HCT116 (cell line): ENCODE data around the gene CPNE8. TPM values are rescaled to one million over a fixed set of nuclear protein-coding genes. Genes with fewer than 3 reads are reported as not detected.

Experiments
- ATAC-seq: fragments of 200-7000 bp; cut with Tn5 transposase; 2 replicates; pipeline ENCODE4 v1.9.1; 2020; ENCODE audit warnings: mild to moderate bottlenecking, moderate library complexity
- BruUV-seq: library from RNA; stranded (reverse); fragments of 400-500 nt; replicated peaks from 2 replicates; lab custom pipeline; 2021; lab: Mats Ljungman, UMichigan
- CTCF ChIA-PET: fragments of 300-600 bp; sonication (Branson Sonifier 250); formaldehyde crosslinking; loops from one replicate; lab custom pipeline; 2021; ENCODE audit warnings: antibody characterized with exemption; lab: Charles Lee
- POLR2A ChIA-PET: fragments of 300-600, 350-600 bp; sonication (Branson Sonifier 250); formaldehyde crosslinking; loops from one replicate; lab custom pipeline; 2021; ENCODE audit warnings: antibody characterized with exemption; lab: Charles Lee
- RAD21 ChIA-PET, 2 experiments: fragments of 300-600 bp; sonication (Branson Sonifier 250); formaldehyde crosslinking; loops; one replicate each; lab custom pipeline; 2023; ENCODE audit warnings: low total read pairs in 2 of 2; ENCODE audit not compliant: uncharacterized antibody in 2 of 2, unreplicated experiment in 2 of 2, low non-redundant PET in 1 of 2; lab: Charles Lee
- DNase-seq: peaks from one replicate; pipeline ENCODE4 v3.0.0-alpha.2; 2010; ENCODE audit warnings: low read depth, low spot score
- H2AFZ ChIP-seq: fragments of 200-600 bp; shearing (Covaris generic), sonication (generic); 2 replicates; pipeline ENCODE4 v1.6.1; 2017; ENCODE audit warnings: low read depth, mixed run types, mixed read lengths, antibody characterized with exemption, low read length; ENCODE audit not compliant: poor library complexity, severe bottlenecking
- H3K27ac ChIP-seq: 2 replicates; pipeline ENCODE4 v1.5.1; 2012; ENCODE audit warnings: low read depth, low read length
- H3K27me3 ChIP-seq: fragments of 200-600 bp; sonication (generic); 2 replicates; pipeline ENCODE4 v1.6.1; 2016; ENCODE audit warnings: mixed run types, low read length, mixed read lengths; ENCODE audit not compliant: insufficient read depth
- H3K36me3 ChIP-seq, 2 experiments: fragments of 200-500 bp in 1 of 2; fragments of 200-600 bp in 1 of 2; sonication (Bioruptor generic) in 1 of 2; sonication (generic) in 1 of 2; 2 replicates each; pipeline versions ENCODE4 v1.5.1 to v1.6.1; 2014 to 2016; ENCODE audit warnings: low read length in 2 of 2, inconsistent platforms in 1 of 2, mixed read lengths in 1 of 2, mixed run types in 1 of 2; ENCODE audit not compliant: insufficient read depth in 2 of 2, control insufficient read depth in 1 of 2
- H3K4me1 ChIP-seq, 2 experiments: fragments of 200-600 bp in 1 of 2; sonication (generic) in 1 of 2; 2 replicates each; pipeline versions ENCODE4 v1.5.1 to v1.6.1; 2012 to 2017; ENCODE audit warnings: low read length in 2 of 2, inconsistent platforms in 1 of 2, mild to moderate bottlenecking in 1 of 2, mixed read lengths in 1 of 2, mixed run types in 1 of 2, moderate library complexity in 1 of 2; ENCODE audit not compliant: insufficient read depth in 2 of 2, control insufficient read depth in 1 of 2
- H3K4me2 ChIP-seq: fragments of 200-600 bp; sonication (generic); 2 replicates; pipeline ENCODE4 v1.6.1; 2017; ENCODE audit warnings: mixed run types, low read length, mixed read lengths
- H3K4me3 ChIP-seq, 2 experiments: fragments of 200-600 bp in 1 of 2; sonication (generic) in 1 of 2; replicated peaks in 1 of 2; 2 replicates each; pipeline ENCODE4 v1.5.1; 2011 to 2016; ENCODE audit warnings: low read length in 2 of 2, control low read depth in 1 of 2, low read depth in 1 of 2, mild to moderate bottlenecking in 1 of 2, mixed read lengths in 1 of 2, mixed run types in 1 of 2
- H3K79me2 ChIP-seq: fragments of 200-600 bp; sonication (generic); 2 replicates; pipeline ENCODE4 v1.6.1; 2017; ENCODE audit warnings: mild to moderate bottlenecking, mixed run types, low read length, moderate library complexity, mixed read lengths; ENCODE audit not compliant: insufficient read depth
- H3K9ac ChIP-seq: fragments of 200-600 bp; sonication (generic); 2 replicates; pipeline ENCODE4 v1.6.1; 2016; ENCODE audit warnings: low read length, mixed read lengths
- H3K9me2 ChIP-seq: fragments of 200-600 bp; sonication (generic), shearing (Covaris generic); 2 replicates; pipeline ENCODE4 v1.6.1; 2017; ENCODE audit warnings: mixed run types, mild to moderate bottlenecking, moderate library complexity; ENCODE audit not compliant: insufficient read depth
- H3K9me3 ChIP-seq, 2 experiments: fragments of 200-500 bp in 1 of 2; fragments of 200-600 bp in 1 of 2; sonication (Bioruptor generic) in 1 of 2; sonication (generic) in 1 of 2; 2 replicates each; pipeline ENCODE4 v1.6.1; 2014 to 2017; ENCODE audit warnings: low read length in 2 of 2, mixed read lengths in 2 of 2, inconsistent platforms in 1 of 2, low read depth in 1 of 2, mild to moderate bottlenecking in 1 of 2, mixed run types in 1 of 2, moderate library complexity in 1 of 2; ENCODE audit not compliant: control insufficient read depth in 1 of 2, insufficient read depth in 1 of 2
- H4K20me1 ChIP-seq: fragments of 200-600 bp; sonication (generic), shearing (Covaris generic); 2 replicates; pipeline ENCODE4 v1.6.1; 2017; ENCODE audit warnings: mixed run types, mild to moderate bottlenecking, moderate library complexity; ENCODE audit not compliant: insufficient read depth
- CBX3 ChIP-seq: IDR thresholded peaks from 2 replicates; pipeline ENCODE4 v1.6.1; 2012; ENCODE audit warnings: low read depth
- CEBPB ChIP-seq: IDR thresholded peaks from 2 replicates; pipeline ENCODE4 v1.6.1; 2012; ENCODE audit warnings: low read depth
- ELF1 ChIP-seq: IDR thresholded peaks from 2 replicates; pipeline ENCODE4 v1.6.1; 2012; ENCODE audit warnings: low read depth, borderline replicate concordance
- EZH2 ChIP-seq: fragments of 200-600 bp; sonication (generic); IDR thresholded peaks from 2 replicates; pipeline ENCODE4 v1.6.1; 2017; ENCODE audit warnings: antibody characterized with exemption, mixed run types
- FOSL1 ChIP-seq: IDR thresholded peaks from 2 replicates; pipeline ENCODE4 v1.6.1; 2012; ENCODE audit warnings: low read depth
- MAX ChIP-seq: IDR thresholded peaks from 2 replicates; pipeline ENCODE4 v1.6.1; 2012
- SP1 ChIP-seq: IDR thresholded peaks from 2 replicates; pipeline ENCODE4 v1.6.1; 2012; ENCODE audit warnings: low read depth
- intact Hi-C: fragments of 100-400 bp; cut with micrococcal nuclease; formaldehyde crosslinking; loops from 2 replicates; pipeline ENCODE4 v1.10.0; 2022
- total RNA-seq: library from RNA; stranded (reverse); gene quantifications from one replicate; pipeline ENCODE4 v1.2.1, GENCODE V29; 2021; ENCODE audit not compliant: unreplicated experiment

Gene CPNE8
- total RNA-seq, 1 experiment from 2014 or later = 14.2 TPM

- H3K79me2 ChIP-seq = no peaks in the 10 kb centered on the region
- no peak overlapping the region for H3K9ac ChIP-seq
- no peaks in the 10 kb centered on the region for H4K20me1 ChIP-seq
- peaks cover 0 to 8% of the 10 kb centered on the region in 2 experiments; a peak in 2 of 4 replicates for H3K4me1 ChIP-seq
- H3K27ac ChIP-seq = no peak overlapping the region
- DNase-seq (no peak), ATAC-seq (peak; percentile 61; the same call in 1 of the 2 replicates)
- H3K27me3 ChIP-seq = no peaks in the 10 kb centered on the region
- no peak overlapping the region for H3K4me3 ChIP-seq
- H3K9me2 ChIP-seq = no peaks in the 10 kb centered on the region
- H2AFZ ChIP-seq = peak overlapping the region; percentile 59
- ChIA-PET POLR2A (no interaction called here), CTCF (interaction anchor here (1.3 kb wide), 1 partner anchor 10 kb away, joined by 6 to 9 read pairs; no protein-coding TSS in a partner anchor), RAD21 (no interaction called here)
- intact Hi-C loops = no loop called here
- H3K36me3 ChIP-seq = no peaks in the 10 kb centered on the region
- no peaks in the 10 kb centered on the region for H3K9me3 ChIP-seq
- H3K4me2 ChIP-seq = peak overlapping the region; percentile 38
- BruUV-seq = no TSS peak
- TF ChIP-seq ELF1 = no peak
- peak; percentile 51; the same call in 1 of the 2 replicates for TF ChIP-seq FOSL1
Observed at GRCh38 chr12:38930990-38931389, 25.6 kb upstream of the CPNE8 start.

- no TSS peak for BruUV-seq
- ATAC-seq (no peak), DNase-seq (no peak)
- ChIA-PET POLR2A (no interaction called here), CTCF (no interaction called here), RAD21 (no interaction called here)
- Histone ChIP-seq H3K9me2 (no peaks in the 10 kb centered on the region), H4K20me1 (no peaks in the 10 kb centered on the region), H3K9me3 (no peaks in the 10 kb centered on the region), H3K9ac (no peak overlapping the region), H3K27ac (no peak overlapping the region), H3K79me2 (no peaks in the 10 kb centered on the region), H3K36me3 (no peaks in the 10 kb centered on the region), H2AFZ (no peak overlapping the region), H3K27me3 (no peaks in the 10 kb centered on the region), H3K4me3 (no peak overlapping the region), H3K4me2 (no peak overlapping the region), H3K4me1 (peaks cover 0 to 8% of the 10 kb centered on the region in 2 experiments; a peak in 2 of 4 replicates)
- TF ChIP-seq SP1 (no peak), CEBPB (no peak), MAX (no peak), ELF1 (no peak), CBX3 (no peak), EZH2 (no peak)
- intact Hi-C loops = no loop called here
Observed at GRCh38 chr12:38926501-38926900, 21.1 kb upstream of the CPNE8 start.
